HUES48 (cell line): Measurements from ENCODE around the gene TRIM65.
"Not testable (repeated sequence)": the region's sequence is repeated elsewhere in the genome, so short reads cannot be mapped to it uniquely, and the experiment has no call there.

Experiments used
- H3K27ac ChIP-seq: one replicate; pipeline ENCODE4 v1.7.0; 2013; ENCODE audit warnings: low read depth, low read length, inconsistent platforms
- H3K27me3 ChIP-seq: 2 replicates; pipeline ENCODE4 v1.6.1; 2013; ENCODE audit warnings: mild to moderate bottlenecking, low read length; ENCODE audit not compliant: control insufficient read depth, insufficient read depth
- H3K36me3 ChIP-seq: 2 replicates; pipeline ENCODE4 v1.6.1; 2013; ENCODE audit warnings: low read length; ENCODE audit not compliant: control insufficient read depth, insufficient read depth
- H3K4me1 ChIP-seq: 2 replicates; pipeline ENCODE4 v1.6.1; 2013; ENCODE audit warnings: mild to moderate bottlenecking, low read length; ENCODE audit not compliant: control insufficient read depth, insufficient read depth
- H3K4me3 ChIP-seq: 2 replicates; pipeline ENCODE4 v1.5.1; 2013; ENCODE audit warnings: mild to moderate bottlenecking, low read depth, low read length
- H3K9ac ChIP-seq: 2 replicates; pipeline ENCODE4 v1.6.1; 2013; ENCODE audit warnings: mild to moderate bottlenecking, low read depth, low read length, moderate library complexity
- H3K9me3 ChIP-seq: 2 replicates; pipeline ENCODE4 v1.6.1; 2013; ENCODE audit warnings: low read length; ENCODE audit not compliant: control insufficient read depth, insufficient read depth

TRIM65 gene

DNA sequence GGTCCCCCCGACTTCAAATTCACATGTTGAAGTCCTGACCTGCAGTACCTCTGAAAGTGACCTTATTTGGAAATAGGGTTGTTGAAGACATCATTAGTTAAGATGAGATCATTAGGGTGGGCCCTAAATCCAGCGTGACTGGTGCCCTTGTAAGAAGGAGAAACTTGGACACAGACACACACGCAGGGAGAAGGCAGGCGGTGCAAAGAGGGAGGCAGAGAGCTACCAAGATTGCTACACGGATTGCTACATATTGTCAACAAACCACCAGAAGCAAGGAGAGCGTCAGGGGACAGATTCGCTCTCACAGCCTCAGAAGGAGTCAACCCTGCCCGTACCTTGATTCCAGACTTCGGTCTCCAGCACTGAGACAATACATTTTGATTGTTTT, 34.8 kb downstream of the TRIM65 start:
- Histone ChIP-seq H3K9me3 (no peaks in the 10 kb centered on the region), H3K9ac (no peak overlapping the region), H3K36me3 (no peaks in the 10 kb centered on the region), H3K27ac (no peak overlapping the region), H3K4me3 (no peak overlapping the region), H3K27me3 (no peaks in the 10 kb centered on the region), H3K4me1 (no peaks in the 10 kb centered on the region)

GRCh38 chr17:75859358-75859757, 37.4 kb downstream of the TRIM65 start:
- H3K27ac ChIP-seq, H3K4me3 ChIP-seq, H3K27me3 ChIP-seq, H3K36me3 ChIP-seq, H3K9me3 ChIP-seq, H3K4me1 ChIP-seq, H3K9ac ChIP-seq: not testable (repeated sequence)

- H3K27me3 ChIP-seq = no peaks in the 10 kb centered on the region
These were observed 40.5 kb downstream of the TRIM65 start for GRCh38 chr17:75856062-75856756.

GRCh38 chr17:75855310-75856061, 41.3 kb downstream of the TRIM65 start, which contains the start of gene WBP2:
Gene WBP2 (minus strand): TSS chr17:75855335. CDS start chr17:75855297, 38 bp downstream.
- Histone ChIP-seq H3K4me1 (peaks cover 11% of the 10 kb centered on the region), H3K27ac (peak within 1 kb of the TSS; percentile 100), H3K9ac (peak within 1 kb of the TSS; percentile 84)

More at GRCh38 chr17:75856062-75856756, 40.5 kb downstream of the TRIM65 start:
- peaks cover 7% of the 10 kb centered on the region for H3K36me3 ChIP-seq
- peaks cover 11% of the 10 kb centered on the region for H3K4me1 ChIP-seq
- peak overlapping the region; percentile 100 for H3K27ac ChIP-seq
- peak overlapping the region; percentile 84 for H3K9ac ChIP-seq
- no peaks in the 10 kb centered on the region for H3K9me3 ChIP-seq
- H3K4me3 ChIP-seq = peak overlapping the region; percentile 84

GRCh38 chr17:75854881-75855309, 41.9 kb downstream of the TRIM65 start:
- H3K36me3 ChIP-seq = peaks cover 17% of the 10 kb centered on the region
- peak overlapping the region; percentile 78 for H3K27ac ChIP-seq
- peak overlapping the region; percentile 74 for H3K4me3 ChIP-seq
- H3K9me3 ChIP-seq = no peaks in the 10 kb centered on the region
- peaks cover 11% of the 10 kb centered on the region for H3K4me1 ChIP-seq
- no peaks in the 10 kb centered on the region for H3K27me3 ChIP-seq
- 0 out of 2 replicates have a peak overlapping the region, but pooled peaks have one; percentile 20 for H3K9ac ChIP-seq

More at GRCh38 chr17:75855310-75856061, 41.3 kb downstream of the TRIM65 start, which contains the start of gene WBP2:
- Histone ChIP-seq H3K4me3 (peak within 1 kb of the TSS; percentile 84), H3K27me3 (no peaks in the 10 kb centered on the region), H3K36me3 (peaks cover 14% of the 10 kb centered on the region), H3K9me3 (no peaks in the 10 kb centered on the region)

DNA sequence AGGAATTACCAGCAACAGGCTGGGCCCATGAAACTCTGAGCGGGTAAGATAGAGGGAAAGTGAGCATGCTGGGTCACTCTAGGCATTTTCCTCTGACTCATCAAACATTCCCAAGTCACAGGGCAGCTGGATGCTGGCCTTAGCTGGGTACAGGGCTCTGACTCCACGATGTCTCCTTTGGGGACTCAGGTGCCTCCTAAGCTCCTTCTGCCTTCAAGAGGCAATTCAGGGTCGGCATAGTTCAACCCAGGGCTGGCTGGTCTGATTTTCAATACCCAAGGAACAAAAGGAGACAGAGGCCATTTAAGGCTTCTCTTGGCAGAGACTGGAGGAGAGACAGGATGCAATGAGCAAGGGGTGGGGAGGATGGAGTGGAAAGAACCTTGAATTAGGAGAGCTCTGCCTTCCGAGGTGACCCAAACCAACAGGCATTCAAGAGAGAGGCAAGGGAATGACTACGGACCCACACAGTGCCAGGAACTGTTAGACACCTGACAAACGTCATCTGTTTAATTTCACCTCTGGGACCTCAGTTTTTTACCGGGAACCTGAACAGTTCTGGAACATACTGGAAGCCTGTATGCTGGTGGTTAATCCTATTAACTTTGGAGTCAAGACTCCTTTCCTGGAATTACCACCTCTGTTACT, 42.5 kb downstream of the TRIM65 start:
- H3K36me3 ChIP-seq = peaks cover 24% of the 10 kb centered on the region
- no peaks in the 10 kb centered on the region for H3K27me3 ChIP-seq
- peak overlapping the region; percentile 78 for H3K27ac ChIP-seq
- H3K9ac ChIP-seq = 0 out of 2 replicates have a peak overlapping the region, but pooled peaks have one; percentile 20
- H3K4me3 ChIP-seq = peak overlapping the region; percentile 74
- H3K4me1 ChIP-seq = peaks cover 11% of the 10 kb centered on the region
- H3K9me3 ChIP-seq = no peaks in the 10 kb centered on the region

DNA sequence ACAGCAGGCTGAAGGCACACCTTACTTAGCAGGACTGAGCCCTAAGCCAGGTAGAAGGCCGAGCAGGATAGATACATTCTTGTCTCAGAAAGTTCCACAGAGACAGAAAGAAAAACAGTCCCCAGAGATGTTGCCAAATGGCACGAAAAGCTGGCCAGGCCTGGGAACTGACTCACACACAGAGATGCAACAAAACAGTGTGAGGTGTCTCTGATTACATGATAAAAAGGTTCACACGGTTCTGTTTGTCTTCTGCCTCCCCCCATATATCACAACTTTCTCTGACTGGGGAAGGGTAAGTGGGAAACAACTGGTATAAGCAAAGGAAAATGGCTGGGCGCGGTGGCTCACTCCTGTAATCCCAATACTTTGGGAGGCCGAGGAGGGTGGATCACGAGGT, 43.3 kb downstream of the TRIM65 start:
- H3K4me3 ChIP-seq = no peak overlapping the region
- no peaks in the 10 kb centered on the region for H3K9me3 ChIP-seq
- H3K27ac ChIP-seq = peak overlapping the region; percentile 26
- peaks cover 11% of the 10 kb centered on the region for H3K4me1 ChIP-seq
- no peaks in the 10 kb centered on the region for H3K27me3 ChIP-seq
- H3K9ac ChIP-seq = no peak overlapping the region
- H3K36me3 ChIP-seq = peaks cover 27% of the 10 kb centered on the region

- peaks cover 11% of the 10 kb centered on the region for H3K4me1 ChIP-seq
These were observed 45.1 kb downstream of the TRIM65 start for GRCh38 chr17:75851693-75851991.

DNA sequence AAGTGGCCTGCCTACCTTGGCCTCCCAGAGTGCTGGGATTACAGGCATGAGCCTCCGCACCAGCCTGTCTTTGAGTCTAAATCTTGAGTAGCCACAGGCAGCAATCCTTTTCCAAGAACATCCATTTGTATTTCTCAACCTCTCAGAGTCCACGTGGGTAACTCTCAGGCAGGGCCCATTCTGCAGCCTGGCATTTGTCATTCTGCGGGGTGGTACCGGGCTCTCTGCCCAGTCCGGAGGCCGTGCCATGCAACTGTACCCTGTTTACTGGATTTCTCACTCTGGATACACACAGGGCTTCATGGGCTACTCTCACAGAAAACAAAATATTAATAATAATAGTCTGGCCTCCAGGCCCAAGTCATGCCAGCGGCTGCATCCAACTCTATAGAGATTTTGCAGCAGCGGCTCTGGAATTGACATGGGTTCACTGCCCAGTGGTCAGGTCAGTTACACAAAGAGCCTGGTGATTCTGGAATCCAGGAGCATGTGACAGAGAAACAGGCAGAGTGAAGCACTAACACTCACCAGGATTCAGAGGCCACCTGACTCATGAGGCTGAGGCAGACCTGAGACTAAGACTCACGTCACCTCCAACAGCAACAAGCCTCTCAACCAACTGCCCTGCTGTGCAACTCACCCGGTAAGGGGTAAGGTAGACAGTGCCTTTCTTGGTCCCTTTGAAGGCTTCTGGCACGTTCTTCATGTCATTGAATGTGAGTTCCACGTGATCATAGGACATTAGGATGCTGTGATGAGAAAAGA, 45.6 kb downstream of the TRIM65 start:
- Histone ChIP-seq H3K27me3 (no peaks in the 10 kb centered on the region), H3K27ac (no peak overlapping the region), H3K36me3 (peaks cover 49% of the 10 kb centered on the region)

More at GRCh38 chr17:75851693-75851991, 45.1 kb downstream of the TRIM65 start:
- H3K9me3 ChIP-seq, H3K4me3 ChIP-seq, H3K27ac ChIP-seq, H3K9ac ChIP-seq, H3K27me3 ChIP-seq: not testable (repeated sequence)
- peaks cover 45% of the 10 kb centered on the region for H3K36me3 ChIP-seq

GRCh38 chr17:75849724-75850123, 47.0 kb downstream of the TRIM65 start:
- peaks cover 52% of the 10 kb centered on the region for H3K36me3 ChIP-seq
- H3K4me3 ChIP-seq = no peak overlapping the region
- peaks cover 15% of the 10 kb centered on the region for H3K4me1 ChIP-seq
- no peaks in the 10 kb centered on the region for H3K9me3 ChIP-seq
- no peak overlapping the region for H3K27ac ChIP-seq
- H3K27me3 ChIP-seq = no peaks in the 10 kb centered on the region
- no peak overlapping the region for H3K9ac ChIP-seq

More for the DNA sequence above, 45.6 kb downstream of the TRIM65 start:
- Histone ChIP-seq H3K4me3 (no peak overlapping the region), H3K4me1 (peaks cover 8% of the 10 kb centered on the region), H3K9ac (no peak overlapping the region), H3K9me3 (no peaks in the 10 kb centered on the region)
